Liver (tissue), 9 donors: Measurements from ENCODE around the gene CKMT2. TPM values are rescaled to one million over a fixed set of nuclear protein-coding genes. Genes with fewer than 3 reads are reported as not detected.

ENCODE experiments used
- DNase-seq: peaks from one replicate; pipeline ENCODE4 v3.0.0-alpha.2; 2017; ENCODE audit warnings: low spot score
- H3K27ac ChIP-seq, 2 donors: one replicate each; pipeline ENCODE4 v1.7.0; 2013; ENCODE audit warnings: inconsistent platforms in 2 of 2, low read length in 2 of 2, control low read depth in 1 of 2, low read depth in 1 of 2, mild to moderate bottlenecking in 1 of 2
- H3K27me3 ChIP-seq, 4 donors: one replicate each; pipeline versions ENCODE4 v1.6.1 to v1.7.0; 2013; ENCODE audit warnings: low read length in 3 of 4, inconsistent platforms in 1 of 4, mild to moderate bottlenecking in 1 of 4, moderate library complexity in 1 of 4; ENCODE audit not compliant: control insufficient read depth in 4 of 4, insufficient read depth in 4 of 4
- H3K36me3 ChIP-seq, 4 donors: one replicate each; pipeline versions ENCODE4 v1.6.1 to v1.7.0; 2013; ENCODE audit warnings: low read length in 3 of 4, mild to moderate bottlenecking in 3 of 4, low read depth in 1 of 4, moderate library complexity in 1 of 4; ENCODE audit not compliant: control insufficient read depth in 4 of 4, insufficient read depth in 3 of 4
- H3K4me1 ChIP-seq, 4 donors: one replicate each; pipeline versions ENCODE4 v1.6.1 to v1.7.0; 2013; ENCODE audit warnings: low read length in 3 of 4, mild to moderate bottlenecking in 3 of 4, moderate library complexity in 1 of 4; ENCODE audit not compliant: control insufficient read depth in 4 of 4, insufficient read depth in 4 of 4
- H3K4me3 ChIP-seq, 3 donors: one replicate each; pipeline versions ENCODE4 v1.6.1 to v1.7.0; 2013; ENCODE audit warnings: low read length in 3 of 3, control low read depth in 1 of 3, low read depth in 1 of 3, mild to moderate bottlenecking in 1 of 3
- H3K9ac ChIP-seq, 2 donors: one replicate each; pipeline ENCODE4 v1.7.0; 2013; ENCODE audit warnings: low read length in 2 of 2, mild to moderate bottlenecking in 2 of 2, moderate library complexity in 2 of 2, control low read depth in 1 of 2, low read depth in 1 of 2
- H3K9me3 ChIP-seq, 4 donors: one replicate each; pipeline versions ENCODE4 v1.6.1 to v1.7.0; 2013; ENCODE audit warnings: low read length in 3 of 4; ENCODE audit not compliant: control insufficient read depth in 4 of 4
- ATF3 ChIP-seq: IDR thresholded peaks from 2 replicates; pipeline ENCODE4 v1.6.1; 2016; ENCODE audit warnings: antibody characterized with exemption
- CTCF ChIP-seq: fragments of 150-350 bp; IDR thresholded peaks from 2 replicates; pipeline ENCODE4 v1.5.1; 2017; ENCODE audit warnings: improper control_type of control experiment, low read depth, low read length; ENCODE audit not compliant: missing input control
- EGR1 ChIP-seq, 2 donors: IDR thresholded peaks; 2 replicates each; pipeline ENCODE4 v1.6.1; 2016 to 2018; ENCODE audit warnings: antibody characterized with exemption in 2 of 2, low read depth in 2 of 2
- FOXA1 ChIP-seq: IDR thresholded peaks from 2 replicates; pipeline ENCODE4 v1.6.1; 2016; ENCODE audit warnings: antibody characterized with exemption
- FOXA2 ChIP-seq: IDR thresholded peaks from 2 replicates; pipeline ENCODE4 v1.6.1; 2016; ENCODE audit warnings: antibody characterized with exemption
- GABPA ChIP-seq, 2 donors: IDR thresholded peaks in 1 of 2; conservative IDR thresholded peaks in 1 of 2; 2 replicates each; pipeline ENCODE4 v1.6.1; 2016; ENCODE audit warnings: antibody characterized with exemption in 2 of 2, mild to moderate bottlenecking in 1 of 2, moderate library complexity in 1 of 2
- HNF4A ChIP-seq, 2 donors: conservative IDR thresholded peaks; 2 replicates each; pipeline ENCODE4 v1.6.1; 2016; ENCODE audit warnings: antibody characterized with exemption in 2 of 2, mild to moderate bottlenecking in 2 of 2
- HNF4G ChIP-seq: IDR thresholded peaks from 2 replicates; pipeline ENCODE4 v1.6.1; 2016; ENCODE audit warnings: antibody characterized with exemption
- JUND ChIP-seq, 2 donors: IDR thresholded peaks; 2 replicates each; pipeline ENCODE4 v1.6.1; 2016; ENCODE audit warnings: antibody characterized with exemption in 2 of 2
- MAX ChIP-seq: IDR thresholded peaks from 2 replicates; pipeline ENCODE4 v1.6.1; 2016; ENCODE audit warnings: antibody characterized with exemption
- NR2F2 ChIP-seq: IDR thresholded peaks from 2 replicates; pipeline ENCODE4 v1.6.1; 2016; ENCODE audit warnings: antibody characterized with exemption
- RAD21 ChIP-seq, 2 donors: IDR thresholded peaks; 2 replicates each; pipeline ENCODE4 v1.6.1; 2016; ENCODE audit warnings: antibody characterized with exemption in 2 of 2, mild to moderate bottlenecking in 2 of 2
- REST ChIP-seq: IDR thresholded peaks from 2 replicates; pipeline ENCODE4 v1.6.1; 2016; ENCODE audit warnings: antibody characterized with exemption, mild to moderate bottlenecking
- RXRA ChIP-seq, 2 donors: IDR thresholded peaks; 2 replicates each; pipeline ENCODE4 v1.6.1; 2017 to 2018; ENCODE audit warnings: antibody characterized with exemption in 2 of 2, mild to moderate bottlenecking in 1 of 2
- SP1 ChIP-seq: IDR thresholded peaks from 2 replicates; pipeline ENCODE4 v1.6.1; 2018; ENCODE audit warnings: antibody characterized with exemption, mild to moderate bottlenecking
- TAF1 ChIP-seq: conservative IDR thresholded peaks from 2 replicates; pipeline ENCODE4 v1.6.1; 2016; ENCODE audit warnings: antibody characterized with exemption, mild to moderate bottlenecking
- YY1 ChIP-seq: IDR thresholded peaks from 2 replicates; pipeline ENCODE4 v1.6.1; 2016; ENCODE audit warnings: antibody characterized with exemption, mild to moderate bottlenecking
- ZBTB33 ChIP-seq: IDR thresholded peaks from 2 replicates; pipeline ENCODE4 v1.6.1; 2016; ENCODE audit warnings: antibody characterized with exemption
- WGBS: extraction: QIAGEN DNeasy Blood & Tissue Kit; methylation state at CpG from one replicate; pipeline ENCODE4 v1.1.7; 2013; 5-methylcytosine and 5-hydroxymethylcytosine counted together
- polyA plus RNA-seq, 2 donors: library from polyadenylated mRNA; stranded (reverse) in 1 of 2; unstranded in 1 of 2; fragments of 200-250 nt in 1 of 2; fragments of >200 nt in 1 of 2; fragmentation: Nextera tagmentation in 1 of 2; extraction: Ambion mirVana in 1 of 2; gene quantifications; one replicate each; pipeline versions ENCODE4 v1.2.1 to v1.2.3, GENCODE V29; 2013 to 2015
- total RNA-seq, 2 donors: library from RNA; depleted of rRNA; stranded (reverse); fragments of >200 nt; gene quantifications; one replicate each; pipeline ENCODE4 v1.2.3, GENCODE V29; 2014
- donor health status: healthy.
- donor health status: healthy.
- donor health status: healthy.
- donor health status: healthy.
- donor health status: healthy.

Gene CKMT2
- total and polyA plus RNA-seq, 4 donors: 0.20 to 2.6 (median 0.82) TPM

GRCh38 chr5:81242906-81243436, 9.8 kb downstream of the CKMT2 start:
- Histone ChIP-seq H3K27ac (no peak overlapping the region), H3K36me3 (no peaks in the 10 kb centered on the region), H3K9ac (no peak overlapping the region), H3K9me3 (no peaks in the 10 kb centered on the region), H3K27me3 (no peaks in the 10 kb centered on the region), H3K4me1 (no peaks in the 10 kb centered on the region), H3K4me3 (no peak overlapping the region)
- no peak for DNase-seq
- TF ChIP-seq CTCF: no peak
- TF ChIP-seq REST: no peak
- TF ChIP-seq YY1: no peak
- TF ChIP-seq JUND (IDR thresholded peaks at IDR 0.05): no peak
- no peak for TF ChIP-seq NR2F2
- no peak for TF ChIP-seq ZBTB33
- TF ChIP-seq TAF1: no peak
- TF ChIP-seq HNF4A (conservative IDR thresholded peaks at IDR 0.05): no peak
- no peak for TF ChIP-seq SP1
- no peak for TF ChIP-seq RAD21 (IDR thresholded peaks at IDR 0.05)
- no peak for TF ChIP-seq HNF4G
- no peak for TF ChIP-seq FOXA2
- no peak for TF ChIP-seq ATF3
- TF ChIP-seq MAX: no peak
- TF ChIP-seq RXRA (IDR thresholded peaks at IDR 0.05): no peak
- no peak for TF ChIP-seq GABPA (IDR thresholded peaks at IDR 0.05 in 1 of 2, conservative IDR thresholded peaks at IDR 0.05 in 1 of 2)
- no peak for TF ChIP-seq FOXA1
- no peak for TF ChIP-seq EGR1 (IDR thresholded peaks at IDR 0.05; ENCODE audit: low read depth in 2 of 2)
- WGBS: 85% methylated on average over 4 of the region's 4 CpGs
